Limb (tissue), 2 donors: Measurements from ENCODE around the gene KANSL1.

ENCODE experiments used
- DNase-seq, 2 donors: peaks; one replicate each; pipeline ENCODE4 v3.0.0-alpha.2; 2016; ENCODE audit errors: extremely low spot score in 2 of 2

Gene KANSL1

DNA sequence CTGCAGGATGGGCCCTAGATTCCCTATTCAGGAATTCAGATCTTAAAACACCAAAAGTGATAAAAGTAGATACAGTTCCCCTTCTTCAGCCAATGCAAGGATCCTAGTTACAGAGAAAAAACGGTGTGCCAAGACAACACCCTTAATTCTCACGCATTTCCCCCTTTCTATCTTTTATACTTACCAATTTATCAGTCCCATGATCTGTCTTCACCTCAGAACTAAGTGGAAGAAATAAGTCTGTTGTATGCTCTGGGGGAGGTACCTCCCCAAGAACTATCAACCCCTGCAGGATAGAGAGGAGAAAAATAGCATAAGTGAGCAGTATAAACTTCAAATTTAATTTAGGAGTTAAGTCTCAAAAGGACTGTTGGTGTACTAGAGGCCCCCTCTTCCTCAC, 111.0 kb downstream of the KANSL1 start:
- no peak for DNase-seq

DNA sequence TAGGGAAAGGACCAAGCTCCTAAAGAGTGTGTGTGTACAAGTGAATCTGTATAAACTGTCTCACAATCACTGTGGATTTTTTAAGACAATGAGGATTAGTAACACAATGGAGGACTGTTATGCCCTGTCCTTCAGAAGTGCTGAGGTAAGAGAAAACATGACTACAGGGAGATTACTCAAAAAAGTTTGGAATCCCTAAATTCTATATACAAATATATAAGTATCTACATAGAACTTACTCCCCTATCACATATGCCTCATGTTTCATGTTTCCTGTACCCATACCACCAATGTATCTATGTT, 112.3 kb downstream of the KANSL1 start:
- no peak for DNase-seq

DNA sequence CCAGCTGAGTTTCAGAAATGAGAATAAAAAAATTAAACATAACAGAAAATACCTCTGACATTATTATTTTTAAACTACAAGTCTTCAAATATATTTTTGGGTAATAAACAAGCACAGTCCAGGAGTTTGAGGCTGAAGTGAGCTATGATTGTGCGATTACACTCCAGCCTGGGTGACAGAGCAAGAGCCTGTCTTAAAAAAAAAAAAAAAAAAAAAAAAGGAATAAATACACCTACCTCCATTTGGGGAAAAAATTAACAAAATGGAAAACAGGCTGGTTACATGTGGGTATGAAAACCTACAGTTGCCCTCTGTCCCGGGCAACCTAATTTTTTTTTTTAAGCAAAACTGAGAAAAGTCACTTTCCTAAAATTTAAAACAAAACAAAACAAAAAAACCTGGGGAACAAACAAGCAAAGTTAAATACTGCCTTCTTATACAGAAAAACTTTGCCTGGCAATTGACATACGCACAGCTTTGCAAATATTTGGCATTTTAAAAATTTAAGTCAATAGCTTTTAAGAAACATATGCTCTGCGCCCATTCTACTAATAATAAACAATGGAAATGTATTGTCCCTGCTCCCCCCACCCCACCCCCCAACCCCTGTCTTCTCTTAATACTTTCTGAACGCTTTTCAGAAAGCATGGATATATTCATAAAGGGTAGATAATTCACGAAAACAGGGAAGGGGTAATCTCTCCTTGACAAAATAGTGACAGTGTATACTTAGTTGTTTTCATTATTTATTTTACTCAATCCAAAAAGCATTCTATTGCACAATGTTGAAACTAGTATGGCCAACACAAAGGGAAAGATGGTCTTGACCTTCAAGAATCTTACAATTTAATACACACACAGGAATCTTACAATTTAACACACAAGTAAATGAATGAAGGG, 112.9 kb downstream of the KANSL1 start:
- no peak for DNase-seq

DNA sequence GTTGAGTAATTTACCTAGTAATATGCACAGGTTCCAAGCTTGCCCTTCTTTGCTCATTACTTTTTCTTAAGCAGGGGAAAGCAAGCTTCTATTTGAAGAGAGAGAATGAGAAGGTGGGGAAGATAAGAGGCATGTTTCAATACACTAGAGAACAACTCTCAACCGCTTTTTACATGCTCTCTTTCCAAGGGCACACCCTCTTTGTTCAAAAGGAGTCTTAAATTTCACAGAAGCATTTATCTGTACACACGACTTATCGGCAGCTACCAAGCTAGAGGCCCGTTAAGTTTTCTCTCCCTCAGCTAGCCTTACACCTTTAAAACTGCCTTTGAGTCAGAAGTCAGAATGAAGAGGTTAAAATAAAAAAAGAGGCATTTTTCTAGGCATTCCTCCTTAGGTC, 114.6 kb downstream of the KANSL1 start:
- DNase-seq = no peak

DNA sequence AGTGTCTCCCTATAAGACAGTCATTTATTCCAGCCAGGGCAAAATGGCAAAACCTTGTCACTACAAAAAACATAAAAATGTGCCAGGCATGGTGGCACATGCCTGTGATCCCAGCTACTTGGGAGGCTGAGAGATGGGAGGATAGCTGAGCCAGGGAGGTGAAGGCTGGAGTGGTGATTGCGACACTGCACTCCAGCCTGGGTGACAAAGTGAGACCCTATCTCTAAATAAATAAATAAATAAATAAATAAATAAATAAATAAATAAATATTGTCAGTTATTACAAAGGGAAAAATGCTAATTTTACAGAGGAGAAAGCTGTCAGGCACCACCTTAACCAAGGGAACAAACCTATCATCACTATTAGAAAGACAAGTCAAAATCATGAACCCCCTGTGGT, 118.7 kb downstream of the KANSL1 start:
- no peak for DNase-seq

DNA sequence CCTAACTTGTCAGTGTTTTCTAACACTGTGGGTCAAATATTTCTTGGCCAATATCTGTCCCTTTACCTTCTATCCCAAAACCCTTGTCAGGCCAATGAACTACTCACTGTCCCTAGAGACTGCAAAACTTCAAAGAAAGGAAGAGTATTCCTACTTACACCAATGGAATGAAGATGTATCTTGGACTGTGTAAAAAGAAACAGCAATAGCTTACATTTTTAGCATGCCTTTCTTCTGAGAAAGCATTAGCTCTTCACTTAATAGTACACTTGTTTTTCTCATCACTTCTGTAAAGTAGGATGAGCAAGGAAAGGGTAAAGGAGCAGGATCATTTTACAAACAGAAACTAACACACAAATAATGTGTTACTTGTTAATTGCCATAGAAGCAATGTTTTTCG, 120.2 kb downstream of the KANSL1 start:
- no peak for DNase-seq

DNA sequence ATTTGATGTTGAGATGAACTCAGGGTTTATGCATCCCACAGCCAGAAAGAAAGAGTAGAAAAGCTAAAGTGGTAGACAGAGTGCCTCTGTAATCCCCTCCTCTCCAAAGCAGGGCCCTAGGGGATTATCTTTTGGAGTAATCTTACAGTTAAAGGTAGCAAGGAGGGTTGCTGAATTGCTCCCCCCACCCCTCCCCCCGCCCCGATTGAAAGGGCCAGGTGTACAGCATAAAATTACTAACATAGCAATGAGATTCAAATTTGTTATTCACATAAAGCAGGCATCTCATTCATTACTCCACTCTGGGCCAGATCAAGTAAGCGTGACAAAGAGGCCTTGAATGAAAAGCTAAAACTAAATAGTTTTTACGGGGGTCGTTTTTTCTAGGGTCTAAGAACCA, 121.4 kb downstream of the KANSL1 start:
- DNase-seq = no peak

DNA sequence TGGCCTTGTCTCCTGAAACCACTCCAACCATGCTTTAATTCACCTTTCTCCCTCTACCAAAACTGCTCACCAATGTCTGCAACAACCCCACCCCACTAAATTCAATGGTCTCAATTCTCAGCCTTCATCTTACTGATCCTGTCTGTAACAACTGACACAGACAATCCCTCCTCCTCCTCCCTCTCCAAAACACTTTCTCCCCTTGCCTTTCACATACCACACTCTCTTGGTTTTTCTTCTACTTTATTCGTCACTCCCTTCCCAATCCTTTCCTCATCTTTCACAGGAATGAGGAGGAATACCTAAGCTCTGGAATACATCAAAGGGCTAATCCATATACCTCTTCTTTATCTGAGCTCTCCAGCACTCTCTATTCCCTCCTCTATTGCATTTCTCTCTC, 128.8 kb downstream of the KANSL1 start:
- no peak for DNase-seq

DNA sequence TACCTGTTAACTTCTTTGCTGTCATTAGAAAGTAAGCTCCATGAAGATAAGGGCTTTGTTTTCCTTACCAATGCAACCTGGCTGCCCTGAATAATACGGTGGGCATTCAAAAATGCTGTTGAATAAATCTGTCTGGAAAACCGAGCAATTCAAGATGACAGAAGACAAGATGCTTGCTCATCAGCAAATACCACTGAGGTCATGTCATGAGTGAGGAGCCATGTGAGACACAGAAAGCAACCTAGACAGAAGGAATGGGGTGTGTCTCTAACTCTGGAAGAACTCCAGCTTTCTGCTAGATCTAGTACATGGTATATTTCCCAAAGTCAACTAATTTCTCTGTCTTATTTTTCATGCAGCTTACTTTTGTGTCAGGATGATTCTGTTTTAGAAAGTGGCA, 130.0 kb downstream of the KANSL1 start:
- DNase-seq = no peak

DNA sequence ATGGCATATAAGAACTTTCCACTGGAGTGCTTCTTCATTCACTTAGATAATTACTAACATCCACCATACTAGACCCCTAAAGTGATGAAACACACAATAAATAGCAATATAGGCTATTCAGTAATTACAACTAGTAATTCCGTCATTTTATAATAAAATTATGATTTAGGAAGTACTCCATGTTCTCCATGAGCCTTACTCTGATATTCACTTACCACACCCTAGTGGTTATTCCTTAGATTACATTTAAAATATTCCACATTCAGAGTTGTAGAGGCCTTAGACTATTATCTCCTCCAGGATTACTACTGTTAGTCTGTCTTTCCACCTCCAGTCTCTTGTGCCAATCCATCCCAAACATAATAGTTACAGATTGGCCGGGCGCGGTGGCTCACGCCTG, 131.8 kb downstream of the KANSL1 start:
- no peak for DNase-seq

DNA sequence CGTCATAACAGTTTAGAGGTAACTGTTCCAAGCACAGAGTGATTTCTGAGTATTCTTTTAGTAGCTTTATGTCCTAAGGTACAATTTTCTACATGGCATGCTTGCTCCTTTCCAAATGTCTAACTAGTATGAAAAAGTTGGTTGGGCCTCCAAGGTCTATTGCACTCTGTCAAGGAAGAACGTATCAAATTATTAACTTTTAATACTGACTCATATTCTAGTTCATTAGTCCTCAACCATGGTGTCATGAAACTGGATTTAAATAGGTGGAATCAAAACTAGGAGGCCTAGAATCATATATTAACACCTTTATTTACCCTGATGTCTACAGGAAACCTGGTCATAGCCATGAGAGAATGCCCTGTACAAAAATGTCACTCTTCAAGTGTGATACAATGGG, 132.8 kb downstream of the KANSL1 start:
- no peak for DNase-seq

DNA sequence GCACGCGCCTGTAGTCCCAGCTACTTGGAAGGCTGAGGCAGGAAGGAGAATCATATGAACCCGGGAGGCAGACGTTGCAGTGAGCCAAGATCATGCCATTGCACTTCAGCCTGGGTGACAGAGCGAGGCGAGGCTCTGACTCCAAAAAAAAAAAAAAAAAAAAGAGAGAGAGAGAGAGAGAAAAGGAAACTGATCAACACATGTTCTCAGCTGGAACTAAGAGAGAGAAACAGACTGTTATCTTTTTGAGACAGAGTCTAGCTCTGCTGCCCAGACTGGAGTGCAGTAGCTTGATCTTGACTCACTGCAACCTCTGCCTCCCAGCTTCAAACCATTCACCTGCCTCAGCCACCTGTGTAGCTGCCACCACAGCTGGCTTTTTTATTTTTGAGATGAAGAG, 133.7 kb downstream of the KANSL1 start:
- no peak for DNase-seq

DNA sequence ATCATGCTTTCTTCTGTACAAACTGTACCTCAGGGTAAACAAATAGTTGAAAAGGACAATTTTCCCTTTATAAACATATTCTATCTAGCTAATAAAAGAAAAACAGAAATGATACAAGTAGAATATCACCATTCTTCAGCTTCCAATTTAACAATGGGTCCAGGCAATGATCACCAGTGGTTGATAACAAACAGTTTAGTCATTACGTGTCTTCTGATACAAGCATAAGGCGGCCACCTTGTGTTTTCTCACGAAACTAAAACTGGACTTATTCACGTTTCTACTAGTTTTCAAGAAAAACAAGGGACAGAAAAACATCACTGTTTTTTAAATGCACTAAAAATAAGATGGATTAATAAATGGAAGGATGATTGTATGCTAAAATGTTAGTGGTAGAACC, 135.9 kb downstream of the KANSL1 start:
- no peak for DNase-seq

DNA sequence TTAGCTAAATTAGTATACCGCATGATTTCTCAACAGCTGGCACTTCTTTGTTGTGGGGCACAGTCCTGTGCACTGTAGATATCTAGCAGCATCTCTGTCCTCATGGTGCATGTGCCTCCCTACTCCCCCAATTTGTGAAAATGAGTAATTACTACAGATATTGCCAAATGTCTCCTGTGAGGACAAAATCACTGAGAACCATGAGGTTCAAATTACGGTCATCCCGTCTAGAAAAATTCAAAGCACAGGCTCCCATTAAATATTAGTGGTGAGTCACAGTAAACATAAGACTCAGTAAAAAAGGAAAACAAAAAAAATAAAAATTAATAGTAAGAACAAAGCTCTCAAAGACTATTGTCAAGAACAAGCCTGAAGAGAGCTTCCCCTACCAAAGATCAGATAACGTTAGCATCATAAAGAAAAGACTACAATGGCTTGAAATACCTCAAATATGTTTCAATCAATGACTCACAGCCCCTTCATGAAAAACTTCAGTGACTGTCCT, 136.4 kb downstream of the KANSL1 start:
- DNase-seq = no peak

DNA sequence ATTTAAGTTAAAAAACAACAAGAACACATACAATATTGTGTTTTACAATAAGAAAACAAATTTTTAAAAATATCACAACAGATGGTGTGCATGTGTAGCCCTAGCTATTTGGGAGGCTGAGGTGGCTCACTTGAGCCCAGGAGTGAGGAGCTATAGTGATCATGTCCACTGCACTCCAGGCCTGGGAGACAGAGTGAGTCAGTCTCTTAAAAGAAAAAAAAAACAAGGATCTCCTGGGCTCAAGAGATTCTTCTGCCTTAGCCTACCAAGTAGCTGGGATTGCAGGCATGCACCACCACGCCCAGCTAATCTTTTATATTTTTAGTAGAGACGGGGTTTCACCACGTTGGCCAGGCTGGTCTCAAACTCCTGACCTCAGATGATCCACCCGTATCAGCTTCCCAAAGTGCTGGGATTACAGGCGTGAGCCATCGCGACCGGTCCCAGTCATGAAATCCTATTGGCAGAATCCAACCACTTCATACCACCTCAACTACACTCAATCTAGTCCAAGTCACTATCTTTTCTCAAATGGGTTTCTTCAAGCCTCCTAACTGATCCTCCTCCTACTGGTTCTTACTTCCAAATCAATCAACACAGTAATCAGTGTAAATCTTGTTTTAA, 139.2 kb downstream of the KANSL1 start:
- DNase-seq = no peak

DNA sequence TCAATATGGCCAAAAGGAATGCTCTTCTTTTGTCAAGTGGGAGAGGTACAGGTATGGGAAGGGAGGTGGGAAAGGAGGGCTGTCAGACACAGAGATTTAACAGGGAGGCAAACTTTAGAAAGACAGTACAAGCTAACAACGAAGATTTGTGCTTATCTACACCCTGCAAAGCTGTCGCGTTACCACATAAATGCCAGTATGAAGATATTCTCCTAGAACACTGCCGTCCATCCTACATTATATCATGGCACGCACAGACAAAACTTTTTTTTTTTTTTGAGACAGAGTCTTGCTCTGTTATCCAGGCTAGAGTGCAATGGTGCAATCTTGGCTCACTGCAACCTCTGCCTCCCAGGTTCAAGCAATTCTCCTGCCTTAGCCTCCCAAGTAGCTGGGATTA, 143.6 kb downstream of the KANSL1 start:
- DNase-seq = no peak

DNA sequence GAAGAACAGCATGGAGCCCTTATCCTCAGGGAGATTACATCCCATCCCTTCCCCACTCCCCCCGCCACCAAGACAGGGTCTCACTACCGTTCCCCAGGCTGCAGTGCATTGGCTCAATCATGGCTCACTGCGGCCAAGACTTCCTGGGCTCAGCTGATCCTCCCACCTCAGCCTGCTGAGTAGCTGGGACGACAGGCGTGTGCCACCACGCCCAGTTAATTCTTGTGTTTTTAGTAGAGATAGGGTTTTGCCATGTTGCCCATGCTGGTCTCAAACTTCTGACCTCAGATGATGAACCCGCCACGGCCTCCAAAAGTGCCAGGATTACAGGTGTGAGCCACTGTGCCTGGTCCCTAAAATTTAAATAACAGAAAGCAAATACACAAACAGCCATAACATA, 145.4 kb downstream of the KANSL1 start:
- DNase-seq = no peak

DNA sequence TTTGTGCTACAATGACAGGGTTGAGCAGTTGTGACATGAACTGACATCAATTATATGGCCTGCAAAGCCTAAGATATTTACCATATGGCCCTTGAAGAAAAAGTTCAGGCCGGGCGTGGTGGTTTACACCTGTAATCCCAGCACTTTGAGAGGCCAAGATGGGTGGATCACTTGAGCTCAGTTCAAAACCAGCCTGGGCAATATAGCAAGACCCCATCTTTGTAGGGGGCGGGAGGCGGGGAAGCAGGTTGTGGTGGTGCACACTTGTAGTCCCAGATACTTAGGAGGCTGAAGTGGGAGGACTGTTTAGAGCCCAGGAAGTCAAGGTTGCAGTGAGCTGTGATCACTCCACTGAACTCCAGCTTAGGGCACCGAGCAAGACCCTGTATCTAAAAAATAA, 145.8 kb downstream of the KANSL1 start:
- DNase-seq = no peak

DNA sequence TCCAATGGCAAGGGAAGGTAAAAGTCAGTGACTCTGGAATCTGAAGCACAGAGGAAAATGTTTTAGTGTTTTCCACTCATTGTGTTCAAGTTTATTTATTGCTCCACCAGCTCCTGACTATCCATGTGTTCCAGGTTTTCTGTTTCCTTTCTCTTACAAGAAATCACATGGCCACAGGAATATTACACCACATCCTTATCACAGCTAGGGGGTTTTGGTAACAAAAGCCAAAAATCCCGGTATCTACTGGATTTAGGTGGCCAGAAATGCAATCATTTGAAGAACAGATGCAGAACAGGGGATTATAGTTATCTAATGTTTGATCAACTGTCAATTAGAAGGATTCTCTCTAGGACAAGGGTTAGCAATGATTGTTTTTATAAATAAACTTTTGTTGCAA, 146.3 kb downstream of the KANSL1 start:
- no peak for DNase-seq

DNA sequence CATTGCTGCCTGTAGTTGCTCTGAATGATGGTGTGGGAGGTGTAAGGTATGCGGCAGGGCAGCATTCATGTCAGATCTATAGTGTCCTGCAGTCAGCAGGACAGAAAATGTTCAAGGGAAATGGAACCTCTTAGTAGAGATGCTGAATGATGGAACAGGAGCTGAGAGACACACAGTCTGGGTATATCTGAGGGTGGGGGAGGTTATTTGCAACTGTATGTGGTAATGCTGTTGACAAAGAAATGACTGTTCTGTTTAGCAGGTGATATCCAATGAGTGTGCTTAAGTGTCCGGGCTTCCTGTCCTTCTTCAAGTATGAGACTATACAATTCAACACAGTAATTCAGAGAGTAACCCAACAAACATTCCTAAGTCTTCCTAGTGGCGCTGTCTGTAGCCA, 147.6 kb downstream of the KANSL1 start:
- DNase-seq = no peak

DNA sequence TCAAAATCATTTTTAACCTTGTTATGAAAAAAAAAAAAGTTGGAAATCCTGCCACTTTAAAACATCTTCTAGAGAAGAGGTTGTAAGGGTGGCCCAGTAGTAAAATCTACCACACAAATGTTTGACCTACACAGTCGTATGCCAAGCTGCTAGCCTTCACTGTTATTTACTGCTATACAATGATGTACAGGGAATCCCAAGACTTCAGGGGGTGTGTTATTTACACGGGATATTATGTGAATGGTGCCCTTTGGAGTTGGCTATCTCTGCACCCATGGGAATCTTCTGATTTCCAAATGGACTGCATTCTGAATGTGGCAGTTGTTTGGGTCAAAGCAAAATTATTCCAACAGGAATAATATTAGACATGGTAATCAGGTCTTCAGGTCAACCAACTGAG, 148.2 kb downstream of the KANSL1 start:
- DNase-seq = no peak

DNA sequence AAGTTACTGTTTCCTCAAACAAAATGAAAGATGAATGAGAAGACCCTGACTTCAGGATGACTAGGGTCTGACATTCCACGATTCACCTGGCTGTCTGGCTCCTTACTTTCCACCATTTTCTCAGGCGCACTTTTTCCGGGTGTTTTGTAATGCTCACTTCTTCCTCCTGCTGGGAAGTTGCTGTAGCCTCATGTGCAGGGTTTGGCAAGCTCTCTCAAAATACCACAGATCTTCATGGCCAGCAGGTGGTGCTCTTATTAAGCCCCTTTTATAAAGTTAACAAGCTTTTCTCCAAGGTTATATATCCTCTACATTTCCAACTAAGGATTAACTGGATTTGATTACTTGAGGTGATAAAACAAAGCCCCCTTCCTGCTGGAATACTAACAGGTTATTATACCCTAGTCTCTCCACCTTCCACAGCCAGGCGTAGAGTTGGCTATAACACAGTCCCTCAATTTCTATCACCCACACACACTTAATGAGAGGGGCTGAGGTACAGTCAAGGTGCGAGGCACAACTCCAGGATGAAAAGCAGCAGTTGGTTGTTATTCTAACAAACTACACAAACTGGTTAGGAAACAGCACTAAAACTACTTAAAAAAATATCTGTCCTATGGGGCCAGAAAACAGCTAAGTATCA, 148.8 kb downstream of the KANSL1 start:
- DNase-seq = peak; percentile 66 to 85

DNA sequence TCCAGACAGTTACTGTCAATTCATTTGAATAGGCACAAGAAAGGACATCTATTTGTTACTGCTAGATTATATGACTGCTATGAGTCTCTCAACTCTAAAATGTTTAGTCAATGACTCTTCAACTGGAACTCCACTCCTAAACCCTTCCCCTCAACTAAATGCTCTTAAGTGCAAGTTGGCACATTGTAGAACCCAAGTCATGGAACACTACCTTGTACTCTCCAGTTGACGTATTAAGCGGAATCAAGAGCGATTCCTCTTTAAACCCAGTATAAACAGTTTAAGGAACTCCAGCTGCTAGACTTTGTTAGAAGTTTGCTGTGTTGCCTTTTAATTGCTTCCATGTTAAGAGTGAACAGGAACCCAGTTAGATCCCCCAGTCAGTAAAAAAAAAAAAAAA, 149.6 kb downstream of the KANSL1 start:
- no peak for DNase-seq
